ENCODE results near the gene SLC43A2.

SLC43A2 gene

GRCh38 chr17:1651559-1651844 lies 22.9 kb upstream of the SLC43A2 start:
- H3K14ac ChIP-seq (ENCODE audit: low read length), result no peak overlapping the region
- no peak overlapping the region for H3K9ac ChIP-seq (ENCODE audit: low read depth, low read length, poor library complexity)
- H2BK5ac ChIP-seq (ENCODE audit: low read length), result no peak overlapping the region
- no peak overlapping the region for H3K27ac ChIP-seq (replicated peaks; ENCODE audit: low read length)
- H4K91ac ChIP-seq (ENCODE audit: low read depth, low read length, poor library complexity), result no peak overlapping the region
- peaks cover 11 to 14% of the 10 kb centered on the region in 2 donors for H3K4me1 ChIP-seq (ENCODE audit: control insufficient read depth in 2 of 2, insufficient read depth in 1 of 2, low read depth in 1 of 2, low read length in 2 of 2)
- DNase-seq (ENCODE audit: low spot score), result no peak
- H3K27me3 ChIP-seq (ENCODE audit: control insufficient read depth in 3 of 3, insufficient read depth in 3 of 3, low read depth in 1 of 3, low read length in 3 of 3), result peaks cover 0 to 8% (median 0%) of the 10 kb centered on the region in 3 experiments
- no peak overlapping the region for H2AFZ ChIP-seq (ENCODE audit: low read length)
- peaks cover 47 to 71% of the 10 kb centered on the region in 2 donors for H3K36me3 ChIP-seq (replicated peaks in 1 of 2; ENCODE audit: control insufficient read depth in 2 of 2, insufficient read depth in 2 of 2, low read length in 2 of 2)
- no peak overlapping the region for H2BK15ac ChIP-seq (ENCODE audit: low read length)
- H3K4me3 ChIP-seq (ENCODE audit: low read length in 2 of 2), result no peak overlapping the region
- H3K79me1 ChIP-seq (ENCODE audit: low read depth, low read length), result no peaks in the 10 kb centered on the region
- H3K23ac ChIP-seq (ENCODE audit: low read depth, low read length, poor library complexity), result no peak overlapping the region
- H3K4me2 ChIP-seq (ENCODE audit: insufficient read depth, low read length, poor library complexity, severe bottlenecking), result no peak overlapping the region
- H3K18ac ChIP-seq (ENCODE audit: low read length), result no peak overlapping the region
- peaks cover 0 to 4% of the 10 kb centered on the region in 2 donors for H3K9me3 ChIP-seq (replicated peaks in 1 of 2; ENCODE audit: control insufficient read depth in 2 of 2, insufficient read depth in 1 of 2, low read depth in 1 of 2, low read length in 2 of 2)
- H4K8ac ChIP-seq (ENCODE audit: low read depth, low read length), result no peak overlapping the region
- WGBS, 2 donors (ENCODE audit: extremely low coverage in 2 of 2, insufficient read length in 2 of 2, insufficient replicate concordance in 1 of 2), result no CpG with 5 or more reads among the region's 4 CpGs
- no peak overlapping the region for H3K4ac ChIP-seq (ENCODE audit: low read length)
- no peak overlapping the region for H2AK5ac ChIP-seq (ENCODE audit: low read depth, low read length)
- H2BK12ac ChIP-seq (ENCODE audit: low read length), result no peak overlapping the region
- H2BK120ac ChIP-seq (ENCODE audit: low read depth, low read length), result no peak overlapping the region

- Histone ChIP-seq H3K27me3 (ENCODE audit: control insufficient read depth in 3 of 3, insufficient read depth in 3 of 3, low read depth in 1 of 3, low read length in 3 of 3) (peaks cover 0 to 8% (median 0%) of the 10 kb centered on the region in 3 experiments), H3K23ac (ENCODE audit: low read depth, low read length, poor library complexity) (peak overlapping the region; percentile 10), H3K79me1 (ENCODE audit: low read depth, low read length) (no peaks in the 10 kb centered on the region), H3K14ac (ENCODE audit: low read length) (no peak overlapping the region), H3K4me2 (ENCODE audit: insufficient read depth, low read length, poor library complexity, severe bottlenecking) (no peak overlapping the region), H2BK120ac (ENCODE audit: low read depth, low read length) (no peak overlapping the region), H3K9me3 (replicated peaks in 1 of 2; ENCODE audit: control insufficient read depth in 2 of 2, insufficient read depth in 1 of 2, low read depth in 1 of 2, low read length in 2 of 2) (peaks cover 0 to 4% of the 10 kb centered on the region in 2 donors), H3K36me3 (replicated peaks in 1 of 2; ENCODE audit: control insufficient read depth in 2 of 2, insufficient read depth in 2 of 2, low read length in 2 of 2) (peaks cover 42 to 66% of the 10 kb centered on the region in 2 donors), H3K4me1 (ENCODE audit: control insufficient read depth in 2 of 2, insufficient read depth in 1 of 2, low read depth in 1 of 2, low read length in 2 of 2) (peaks cover 14 to 17% of the 10 kb centered on the region in 2 donors), H4K91ac (ENCODE audit: low read depth, low read length, poor library complexity) (no peak overlapping the region), H3K9ac (ENCODE audit: low read depth, low read length, poor library complexity) (peak overlapping the region; percentile 56), H3K4me3 (ENCODE audit: low read length in 2 of 2) (no peak overlapping the region), H2AFZ (ENCODE audit: low read length) (no peak overlapping the region), H2BK5ac (ENCODE audit: low read length) (peak overlapping the region; percentile 95), H2AK5ac (ENCODE audit: low read depth, low read length) (no peak overlapping the region), H2BK15ac (ENCODE audit: low read length) (no peak overlapping the region), H2BK12ac (ENCODE audit: low read length) (peak overlapping the region; percentile 35), H4K8ac (ENCODE audit: low read depth, low read length) (no peak overlapping the region), H3K18ac (ENCODE audit: low read length) (no peak overlapping the region), H3K4ac (ENCODE audit: low read length) (no peak overlapping the region), H3K27ac (replicated peaks; ENCODE audit: low read length) (no peak overlapping the region)
- WGBS, 2 donors (ENCODE audit: extremely low coverage in 2 of 2, insufficient read length in 2 of 2, insufficient replicate concordance in 1 of 2), result no CpG with 5 or more reads among the region's 22 CpGs
- no peak for DNase-seq (ENCODE audit: low spot score)
These were observed 22.3 kb upstream of the SLC43A2 start for GRCh38 chr17:1650731-1651558.

DNA sequence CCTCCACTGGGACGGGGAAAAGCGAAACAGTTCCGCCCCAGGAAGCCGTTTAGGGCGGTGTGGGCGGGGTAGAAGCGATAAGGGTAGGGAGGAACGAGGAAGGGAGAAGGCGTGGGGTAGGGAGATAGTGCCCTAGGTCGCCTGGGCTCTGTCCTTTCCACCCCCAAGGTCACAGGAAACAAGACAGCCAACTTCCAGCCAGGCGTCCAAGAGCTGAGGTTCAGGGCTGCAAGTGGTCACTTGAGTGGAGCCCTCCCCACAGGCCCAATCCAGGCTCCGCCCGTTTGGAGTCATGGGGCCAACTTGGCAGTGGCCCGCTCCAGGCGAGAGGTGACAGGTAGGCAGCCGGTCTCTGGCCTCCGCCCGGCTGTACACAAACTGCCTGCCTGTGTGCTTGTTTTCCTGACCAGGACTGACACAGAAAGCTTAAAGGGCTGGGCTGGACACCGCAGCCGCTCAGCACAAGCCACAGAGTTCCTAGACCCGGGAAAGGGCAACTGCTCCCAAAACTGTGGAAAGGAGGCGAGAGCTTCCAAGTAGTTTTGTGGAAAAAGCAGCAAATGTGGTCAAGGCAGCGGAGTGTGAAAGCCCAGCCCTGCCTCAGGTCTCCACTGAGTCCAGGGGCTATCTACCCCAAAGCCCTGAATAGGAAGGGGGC lies 21.3 kb upstream of the SLC43A2 start, which contains the start of gene RILP:
Gene RILP, minus strand, starts transcription at position 23 of the 658 bp plus-strand sequence. CDS start 62 bp downstream, outside the sequence.
- no peak for DNase-seq (ENCODE audit: low spot score)
- H3K27ac ChIP-seq (replicated peaks; ENCODE audit: low read length), result peak within 1 kb of the TSS; percentile 80
- H3K4me3 ChIP-seq (ENCODE audit: low read length in 2 of 2), result peak within 1 kb of the TSS; percentile 47 to 79
- peak within 1 kb of the TSS; percentile 89 for H2AFZ ChIP-seq (ENCODE audit: low read length)
- no peak within 1 kb of the TSS for H4K8ac ChIP-seq (ENCODE audit: low read depth, low read length)
- H2AK5ac ChIP-seq (ENCODE audit: low read depth, low read length), result no peak within 1 kb of the TSS
- H3K4ac ChIP-seq (ENCODE audit: low read length), result no peak within 1 kb of the TSS
- peak within 1 kb of the TSS; percentile 88 for H3K23ac ChIP-seq (ENCODE audit: low read depth, low read length, poor library complexity)
- H3K14ac ChIP-seq (ENCODE audit: low read length), result peak within 1 kb of the TSS; percentile 87
- H3K79me1 ChIP-seq (ENCODE audit: low read depth, low read length), result no peaks in the 10 kb centered on the region
- peaks cover 38 to 58% of the 10 kb centered on the region in 2 donors for H3K36me3 ChIP-seq (replicated peaks in 1 of 2; ENCODE audit: control insufficient read depth in 2 of 2, insufficient read depth in 2 of 2, low read length in 2 of 2)
- peak within 1 kb of the TSS; percentile 95 for H2BK5ac ChIP-seq (ENCODE audit: low read length)
- H4K91ac ChIP-seq (ENCODE audit: low read depth, low read length, poor library complexity), result no peak within 1 kb of the TSS
- peaks cover 0 to 9% (median 0%) of the 10 kb centered on the region in 3 experiments for H3K27me3 ChIP-seq (ENCODE audit: control insufficient read depth in 3 of 3, insufficient read depth in 3 of 3, low read depth in 1 of 3, low read length in 3 of 3)
- H2BK12ac ChIP-seq (ENCODE audit: low read length), result peak within 1 kb of the TSS; percentile 90
- H3K4me1 ChIP-seq (ENCODE audit: control insufficient read depth in 2 of 2, insufficient read depth in 1 of 2, low read depth in 1 of 2, low read length in 2 of 2), result peaks cover 16 to 26% of the 10 kb centered on the region in 2 donors
- WGBS, 2 donors (ENCODE audit: extremely low coverage in 2 of 2, insufficient read length in 2 of 2, insufficient replicate concordance in 1 of 2), result no CpG with 5 or more reads among the region's 23 CpGs
- H3K4me2 ChIP-seq (ENCODE audit: insufficient read depth, low read length, poor library complexity, severe bottlenecking), result peak within 1 kb of the TSS; percentile 97
- H2BK120ac ChIP-seq (ENCODE audit: low read depth, low read length), result peak within 1 kb of the TSS; percentile 16
- peak within 1 kb of the TSS; percentile 88 for H3K9ac ChIP-seq (ENCODE audit: low read depth, low read length, poor library complexity)
- peak within 1 kb of the TSS; percentile 93 for H3K18ac ChIP-seq (ENCODE audit: low read length)
- peaks cover 0 to 4% of the 10 kb centered on the region in 2 donors for H3K9me3 ChIP-seq (replicated peaks in 1 of 2; ENCODE audit: control insufficient read depth in 2 of 2, insufficient read depth in 1 of 2, low read depth in 1 of 2, low read length in 2 of 2)
- peak within 1 kb of the TSS; percentile 83 for H2BK15ac ChIP-seq (ENCODE audit: low read length)
